Placental epithelial cell (primary cell): Measurements from ENCODE around the gene ARIH1. TPM values are rescaled to one million over a fixed set of nuclear protein-coding genes. Genes with fewer than 3 reads are reported as not detected.

Source experiments
- total RNA-seq: library from RNA; depleted of rRNA; stranded (reverse); fragments of >200 nt; gene quantifications from 2 replicates; pipeline ENCODE4 v1.2.3, GENCODE V29; 2012

The ARIH1 gene, protein sequence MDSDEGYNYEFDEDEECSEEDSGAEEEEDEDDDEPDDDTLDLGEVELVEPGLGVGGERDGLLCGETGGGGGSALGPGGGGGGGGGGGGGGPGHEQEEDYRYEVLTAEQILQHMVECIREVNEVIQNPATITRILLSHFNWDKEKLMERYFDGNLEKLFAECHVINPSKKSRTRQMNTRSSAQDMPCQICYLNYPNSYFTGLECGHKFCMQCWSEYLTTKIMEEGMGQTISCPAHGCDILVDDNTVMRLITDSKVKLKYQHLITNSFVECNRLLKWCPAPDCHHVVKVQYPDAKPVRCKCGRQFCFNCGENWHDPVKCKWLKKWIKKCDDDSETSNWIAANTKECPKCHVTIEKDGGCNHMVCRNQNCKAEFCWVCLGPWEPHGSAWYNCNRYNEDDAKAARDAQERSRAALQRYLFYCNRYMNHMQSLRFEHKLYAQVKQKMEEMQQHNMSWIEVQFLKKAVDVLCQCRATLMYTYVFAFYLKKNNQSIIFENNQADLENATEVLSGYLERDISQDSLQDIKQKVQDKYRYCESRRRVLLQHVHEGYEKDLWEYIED
- 28.0 and 38.9 TPM in 2 replicates for total RNA-seq

DNA sequence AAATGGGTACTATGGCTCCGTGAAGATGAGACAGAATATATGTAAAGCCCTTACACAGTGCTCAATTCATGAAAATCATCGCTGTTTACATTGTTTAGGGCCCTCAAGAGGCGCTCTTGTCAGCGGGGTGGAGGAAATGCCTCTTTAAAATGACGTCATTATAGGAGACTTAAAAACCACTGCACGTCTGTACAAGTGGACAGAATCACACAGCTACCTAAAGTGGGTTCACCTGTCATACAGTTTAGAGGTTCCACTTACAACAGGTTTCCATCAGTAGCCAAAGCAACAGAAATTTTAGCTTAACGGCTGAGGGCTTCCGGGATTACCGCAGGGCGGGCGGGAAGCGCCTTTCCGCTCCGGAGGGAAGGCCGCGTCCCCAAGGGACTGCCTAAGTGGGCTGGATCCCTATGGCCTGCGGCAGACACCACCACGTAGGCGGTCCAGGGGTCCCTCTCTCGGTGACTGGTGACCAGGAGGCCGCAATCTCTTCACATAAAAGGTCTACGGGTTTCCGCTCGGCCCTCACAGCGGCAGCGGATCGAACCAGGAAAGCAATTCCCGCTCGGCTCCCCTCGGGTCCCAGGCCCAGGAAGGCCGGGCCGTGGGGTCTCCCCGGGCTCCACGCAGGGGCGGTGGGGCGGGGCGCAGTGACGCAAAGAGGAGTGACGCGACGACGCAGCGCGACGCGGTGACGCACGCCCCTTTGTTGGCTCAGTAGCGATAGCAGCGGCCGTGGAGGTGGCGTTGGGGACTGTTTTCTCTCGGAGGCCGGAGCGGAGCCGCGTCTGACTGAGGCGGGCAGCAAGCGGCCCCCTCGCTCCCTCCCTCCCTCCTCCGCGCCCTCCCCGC, at the start of gene ARIH1:
TSS of gene ARIH1 (plus strand) at position 717 of the 852 bp plus-strand sequence. CDS start 310 bp downstream, outside the sequence.

Other genes starting within 250 kb of the ARIH1 start
- 1,123 and 3,883 TPM in 2 replicates for gene PKM, start 243.1 kb upstream of the ARIH1 start, total RNA-seq
- 31.9 and 36.5 TPM in 2 replicates for gene PARP6, start 201.8 kb upstream of the ARIH1 start, total RNA-seq
- 0.11 and 0.79 TPM in 2 replicates for gene CELF6, start 154.2 kb upstream of the ARIH1 start, total RNA-seq
- gene HEXA, start 98.3 kb upstream of the ARIH1 start, total RNA-seq = 57.3 and 91.1 TPM in 2 replicates
- not detected in 2 replicates for gene TMEM202, start 76.0 kb upstream of the ARIH1 start, total RNA-seq
- not detected in 2 replicates for gene GOLGA6B, start 180.4 kb downstream of the ARIH1 start, total RNA-seq
- 0.39 TPM in 1 of 2 replicates, not detected in the other for gene HIGD2B, start 211.9 kb downstream of the ARIH1 start, total RNA-seq
- gene BBS4, start 211.9 kb downstream of the ARIH1 start, total RNA-seq = 18.8 and 27.9 TPM in 2 replicates